Gastroesophageal sphincter (tissue), 4 donors: Measurements from ENCODE around the gene CELF2. TPM values are rescaled to one million over a fixed set of nuclear protein-coding genes. Genes with fewer than 3 reads are reported as not detected.

Experiments
- ATAC-seq: fragments of 150-250 bp; one replicate; pipeline ENCODE4 v1.9.1; 2016; ENCODE audit warnings: mild to moderate bottlenecking, moderate library complexity
- H3K27ac ChIP-seq, 4 donors: fragments of 200-600 bp; sonication (generic) in 3 of 4; 1 replicate in 3 of 4; 2 replicates in 1 of 4; pipeline ENCODE4 v1.5.1; 2016 to 2019
- H3K27me3 ChIP-seq: fragments of 200-600 bp; sonication (generic); one replicate; pipeline ENCODE4 v1.5.1; 2019
- H3K36me3 ChIP-seq, 2 donors: fragments of 200-600 bp; sonication (generic); one replicate each; pipeline ENCODE4 v1.5.1; 2019; ENCODE audit warnings: control low read depth in 1 of 2
- H3K4me1 ChIP-seq, 3 donors: fragments of 200-600 bp; sonication (generic); 1 replicate in 2 of 3; 2 replicates in 1 of 3; pipeline ENCODE4 v1.5.1; 2016 to 2019; ENCODE audit warnings: control low read depth in 2 of 3
- H3K4me3 ChIP-seq, 2 donors: fragments of 200-600 bp; sonication (generic); one replicate each; pipeline ENCODE4 v1.5.1; 2019; ENCODE audit warnings: mild to moderate bottlenecking in 1 of 2, moderate library complexity in 1 of 2
- H3K9me3 ChIP-seq, 3 donors: fragments of 200-600 bp; sonication (generic); one replicate each; pipeline ENCODE4 v1.5.1; 2017 to 2019; ENCODE audit warnings: control low read depth in 2 of 3
- EP300 ChIP-seq: sonication (generic); formaldehyde crosslinking; IDR thresholded peaks from one replicate; pipeline ENCODE4 v1.6.1; 2017; ENCODE audit warnings: antibody characterized with exemption, mild to moderate bottlenecking
- POLR2A ChIP-seq, 2 donors: fragments of 450-650 bp; IDR thresholded peaks; one replicate each; pipeline ENCODE4 v1.6.1; 2017; ENCODE audit warnings: antibody characterized with exemption in 2 of 2, mild to moderate bottlenecking in 2 of 2, moderate library complexity in 1 of 2
- POLR2AphosphoS5 ChIP-seq: sonication (generic); formaldehyde crosslinking; IDR thresholded peaks from one replicate; pipeline ENCODE4 v1.6.1; 2017; ENCODE audit warnings: antibody characterized with exemption
- WGBS, 2 donors: methylation state at CpG; one replicate each; pipeline ENCODE4 v1.1.5; 2018; ENCODE audit warnings: low coverage in 1 of 2; 5-methylcytosine and 5-hydroxymethylcytosine counted together
- total RNA-seq, 4 donors: library from RNA; depleted of rRNA; stranded (reverse); fragments of >200 nt; gene quantifications; one replicate each; pipeline ENCODE4 v1.1.0, GENCODE V29; 2016
- TF ChIP-seq, protein P1 (sequence below), 4 experiments: fragments of 200-600 bp in 2 of 4; fragments of 450-650 bp in 2 of 4; sonication (generic) in 1 of 4; IDR thresholded peaks; one replicate each; pipeline ENCODE4 v1.5.1; 2017 to 2019; ENCODE audit warnings: antibody characterized with exemption in 4 of 4, mild to moderate bottlenecking in 2 of 4, moderate library complexity in 2 of 4

The CELF2 gene
- total RNA-seq, 4 donors from 2014 or later = 82.4 to 122 (median 110) TPM

DNA sequence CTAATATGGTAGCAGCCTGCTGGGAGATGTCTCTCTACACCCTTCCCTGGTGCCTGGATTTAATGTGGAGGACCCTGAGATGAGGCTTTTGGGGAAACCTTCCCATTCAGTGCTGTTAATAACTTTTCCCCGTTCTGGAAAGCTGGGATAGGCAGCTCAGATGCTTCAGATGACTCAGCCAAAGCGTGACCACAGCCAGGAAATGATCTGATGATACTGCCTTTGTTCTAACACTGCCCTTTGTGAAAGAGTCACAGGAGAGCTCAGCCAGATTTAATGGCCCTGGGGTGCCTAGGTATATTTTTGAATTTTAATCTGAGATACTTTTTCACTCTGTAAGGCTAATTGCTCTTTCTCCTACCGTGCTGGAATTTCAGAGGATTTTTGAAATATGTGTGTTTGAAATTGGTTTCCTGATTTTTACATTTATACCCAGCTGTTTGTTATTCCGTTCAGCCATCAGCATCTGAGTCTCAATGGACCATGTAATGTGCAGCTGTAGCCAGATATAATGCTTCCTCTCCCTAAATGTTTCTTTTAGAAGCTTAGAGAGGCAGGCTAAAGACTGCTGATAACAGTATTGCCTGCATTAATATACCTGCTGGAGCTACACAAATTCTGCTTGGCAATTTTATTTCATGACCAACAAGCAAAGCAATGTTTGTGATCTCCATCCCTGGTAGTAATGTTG, 17.8 kb downstream of the CELF2 start:
- H3K9me3 ChIP-seq = no peaks in the 10 kb centered on the region
- H3K4me3 ChIP-seq = no peak overlapping the region
- TF ChIP-seq, protein P1, sequence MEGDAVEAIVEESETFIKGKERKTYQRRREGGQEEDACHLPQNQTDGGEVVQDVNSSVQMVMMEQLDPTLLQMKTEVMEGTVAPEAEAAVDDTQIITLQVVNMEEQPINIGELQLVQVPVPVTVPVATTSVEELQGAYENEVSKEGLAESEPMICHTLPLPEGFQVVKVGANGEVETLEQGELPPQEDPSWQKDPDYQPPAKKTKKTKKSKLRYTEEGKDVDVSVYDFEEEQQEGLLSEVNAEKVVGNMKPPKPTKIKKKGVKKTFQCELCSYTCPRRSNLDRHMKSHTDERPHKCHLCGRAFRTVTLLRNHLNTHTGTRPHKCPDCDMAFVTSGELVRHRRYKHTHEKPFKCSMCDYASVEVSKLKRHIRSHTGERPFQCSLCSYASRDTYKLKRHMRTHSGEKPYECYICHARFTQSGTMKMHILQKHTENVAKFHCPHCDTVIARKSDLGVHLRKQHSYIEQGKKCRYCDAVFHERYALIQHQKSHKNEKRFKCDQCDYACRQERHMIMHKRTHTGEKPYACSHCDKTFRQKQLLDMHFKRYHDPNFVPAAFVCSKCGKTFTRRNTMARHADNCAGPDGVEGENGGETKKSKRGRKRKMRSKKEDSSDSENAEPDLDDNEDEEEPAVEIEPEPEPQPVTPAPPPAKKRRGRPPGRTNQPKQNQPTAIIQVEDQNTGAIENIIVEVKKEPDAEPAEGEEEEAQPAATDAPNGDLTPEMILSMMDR (IDR thresholded peaks at IDR 0.05) = no peak
- TF ChIP-seq POLR2AphosphoS5 = peak; percentile 36
- H3K4me1 ChIP-seq = peaks cover 8 to 47% (median 9%) of the 10 kb centered on the region in 3 donors
- no peaks in the 10 kb centered on the region for H3K27me3 ChIP-seq
- peak overlapping the region in 3 of 4 donors; percentile 36 to 59 (median 46) for H3K27ac ChIP-seq
- peak; percentile 79 for ATAC-seq
- 38 to 61% methylated on average over 3 to 4 of the region's 4 CpGs for WGBS, 2 donors
- no peaks in the 10 kb centered on the region for H3K36me3 ChIP-seq

DNA sequence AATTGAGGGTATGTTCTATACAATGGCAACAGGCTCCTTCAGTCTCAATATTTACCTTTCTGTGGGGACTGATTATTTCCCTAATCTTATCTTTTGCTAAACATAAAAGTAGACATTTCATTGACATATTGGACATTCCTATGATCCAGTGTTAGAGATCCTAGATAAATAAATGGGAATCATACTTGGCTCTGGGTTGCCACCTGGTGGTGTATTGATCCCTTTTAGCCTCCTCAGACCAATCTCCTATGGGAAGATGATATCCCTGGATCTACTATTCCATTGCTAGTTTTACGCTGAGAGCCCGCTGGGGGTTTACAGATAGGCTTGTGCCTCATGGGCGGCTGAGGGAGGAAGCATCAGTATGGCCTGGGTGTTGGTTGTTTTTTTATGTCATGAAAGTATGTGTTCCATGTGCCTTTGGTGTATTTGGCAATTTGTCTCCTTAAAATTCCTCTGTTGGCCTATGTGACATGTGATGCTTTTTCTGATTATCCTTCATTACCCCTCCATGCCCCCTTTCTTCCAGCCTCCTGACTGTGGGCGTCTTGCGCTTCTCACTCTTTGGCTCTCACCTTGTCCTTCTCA, 18.8 kb downstream of the CELF2 start:
- no peak overlapping the region for H3K27ac ChIP-seq
- no peak overlapping the region for H3K4me3 ChIP-seq
- 87 to 88% methylated on average over 3 of the region's 5 CpGs for WGBS, 2 donors
- no peaks in the 10 kb centered on the region for H3K9me3 ChIP-seq
- H3K27me3 ChIP-seq = no peaks in the 10 kb centered on the region
- no peak for ATAC-seq
- H3K4me1 ChIP-seq = peaks cover 8 to 47% (median 9%) of the 10 kb centered on the region in 3 donors
- no peaks in the 10 kb centered on the region for H3K36me3 ChIP-seq
- TF ChIP-seq POLR2AphosphoS5 = no peak
- TF ChIP-seq, protein P1 (IDR thresholded peaks at IDR 0.05) = peak; percentile 46 to 63 (median 62)

DNA sequence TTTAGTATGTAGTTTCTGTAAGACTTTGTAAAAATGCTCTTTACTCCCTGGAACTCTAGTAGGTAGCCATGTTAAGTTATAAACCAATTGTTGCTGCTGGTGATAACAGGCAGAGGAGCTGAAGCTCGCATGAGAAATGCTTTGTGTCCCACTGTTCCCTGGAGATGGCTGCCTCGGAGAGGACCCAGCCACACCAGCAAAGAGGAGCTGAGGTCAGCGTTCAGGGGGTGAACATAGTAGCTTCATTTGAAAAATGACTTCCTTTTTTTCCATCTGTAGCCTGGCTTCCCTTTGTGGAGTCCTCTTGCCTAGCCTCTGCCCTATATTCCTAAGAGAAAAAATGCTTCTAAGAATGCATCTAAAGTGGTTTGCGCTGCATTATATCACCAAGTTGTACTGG, 20.3 kb downstream of the CELF2 start:
- no peak for ATAC-seq
- no peak overlapping the region for H3K27ac ChIP-seq

DNA sequence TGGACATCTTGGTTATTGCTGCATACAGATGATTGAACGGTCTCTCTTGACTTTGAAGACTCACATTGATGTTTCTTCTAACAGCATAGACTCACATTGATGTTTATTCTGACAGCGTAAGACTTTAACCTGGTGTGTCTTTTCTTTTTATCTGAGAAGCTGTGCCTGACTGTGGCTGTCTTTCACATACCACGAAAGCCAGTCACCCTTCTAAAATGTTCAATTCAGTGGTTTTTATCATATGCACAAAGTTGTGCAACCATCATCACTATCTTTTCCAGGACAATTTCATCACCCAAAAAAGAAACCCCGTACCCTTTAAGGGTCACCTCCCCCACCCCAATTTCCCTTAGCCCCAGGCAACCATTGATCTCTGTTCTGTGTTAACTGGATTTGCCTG, 24.7 kb downstream of the CELF2 start:
- no peak for TF ChIP-seq EP300
- TF ChIP-seq POLR2AphosphoS5 = no peak
- TF ChIP-seq, protein P1 (IDR thresholded peaks at IDR 0.05) = no peak
- TF ChIP-seq POLR2A (IDR thresholded peaks at IDR 0.05) = no peak
- Histone ChIP-seq H3K4me1 (peaks cover 0 to 34% (median 5%) of the 10 kb centered on the region in 3 donors), H3K9me3 (no peaks in the 10 kb centered on the region), H3K27me3 (no peaks in the 10 kb centered on the region), H3K36me3 (peaks cover 0 to 7% of the 10 kb centered on the region in 2 donors), H3K4me3 (no peak overlapping the region), H3K27ac (no peak overlapping the region)
- 88 to 96% methylated on average over 4 of the region's 4 CpGs for WGBS, 2 donors
- ATAC-seq = no peak

More for the DNA sequence above, 20.3 kb downstream of the CELF2 start:
- WGBS, 2 donors = 53 to 75% methylated on average over 4 of the region's 4 CpGs
- Histone ChIP-seq H3K36me3 (no peaks in the 10 kb centered on the region), H3K4me3 (no peak overlapping the region), H3K27me3 (no peaks in the 10 kb centered on the region), H3K4me1 (peaks cover 8 to 47% (median 9%) of the 10 kb centered on the region in 3 donors), H3K9me3 (no peaks in the 10 kb centered on the region)
- TF ChIP-seq, protein P1 (IDR thresholded peaks at IDR 0.05) = no peak
- TF ChIP-seq EP300 (no peak), POLR2A (IDR thresholded peaks at IDR 0.05) (no peak), POLR2AphosphoS5 (no peak)

DNA sequence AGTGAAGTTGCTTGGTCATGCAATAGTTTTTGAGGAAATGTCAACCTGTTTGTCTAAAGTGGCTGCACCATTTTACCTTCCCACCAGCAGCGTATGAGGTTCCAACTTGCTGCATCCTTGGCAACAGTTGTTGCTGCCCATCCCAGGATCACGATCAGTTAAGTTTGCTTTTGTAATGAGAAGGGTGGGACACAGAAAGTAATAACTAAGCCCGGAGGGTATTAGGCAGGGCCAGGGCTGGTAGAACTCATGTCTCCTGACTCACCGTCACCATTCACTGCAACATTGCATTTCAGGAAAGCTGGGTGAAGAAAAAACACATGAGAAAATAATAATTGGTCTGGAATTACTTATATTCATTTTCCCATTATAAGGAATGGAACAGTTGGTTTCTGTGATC, 25.4 kb downstream of the CELF2 start:
- no peak for TF ChIP-seq POLR2A (IDR thresholded peaks at IDR 0.05)
- TF ChIP-seq, protein P1 (IDR thresholded peaks at IDR 0.05) = no peak
- no peak for TF ChIP-seq EP300
- no peak for TF ChIP-seq POLR2AphosphoS5
- WGBS, 2 donors = 78 to 93% methylated on average over 3 to 4 of the region's 4 CpGs
- Histone ChIP-seq H3K4me3 (no peak overlapping the region), H3K27me3 (no peaks in the 10 kb centered on the region), H3K4me1 (peaks cover 5 to 34% (median 8%) of the 10 kb centered on the region in 3 donors), H3K9me3 (no peaks in the 10 kb centered on the region), H3K36me3 (peaks cover 0 to 7% of the 10 kb centered on the region in 2 donors), H3K27ac (no peak overlapping the region)
- no peak for ATAC-seq
